ENCODE data around the gene ID3. TPM values are rescaled to one million over a fixed set of nuclear protein-coding genes. Genes with fewer than 3 reads are reported as not detected.

ID3 gene
- total and polyA plus RNA-seq, 12 donors = 28.8 to 213 (median 109) TPM

DNA sequence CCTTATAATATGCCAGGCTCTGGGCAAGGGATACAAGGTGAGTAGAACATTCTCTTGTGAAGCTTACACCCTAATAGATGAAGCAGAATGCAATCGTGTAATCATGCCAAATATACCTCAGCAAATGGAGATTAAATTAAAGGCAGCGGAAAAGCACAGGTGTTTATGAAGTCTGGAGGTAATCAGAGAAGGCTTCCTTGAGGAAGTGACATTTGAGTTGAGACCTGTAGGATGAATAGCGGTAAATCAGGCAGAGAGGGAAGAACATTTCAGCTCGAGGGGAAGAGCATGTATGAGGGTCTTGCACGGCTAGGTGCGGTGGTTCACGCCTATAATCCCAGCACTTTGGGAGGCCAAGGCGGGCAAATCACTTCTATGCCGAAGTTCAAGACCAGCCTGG, 41.7 kb downstream of the ID3 start:
- Histone ChIP-seq H3K36me3 (replicated peaks in 1 of 2) (no peaks in the 10 kb centered on the region), H3K4me3 (no peak overlapping the region), H3K9me3 (replicated peaks in 1 of 3) (no peaks in the 10 kb centered on the region), H3K27ac (no peak overlapping the region), H3K4me1 (replicated peaks in 1 of 2) (no peaks in the 10 kb centered on the region), H3K27me3 (no peaks in the 10 kb centered on the region)
- WGBS, 4 donors = 90 to 96% (median 95%) methylated on average over 9 of the region's 9 CpGs
- no peak for DNase-seq
- intact Hi-C loops (cut with DNase I) = no loop called here
- no peak for TF ChIP-seq POLR2A (IDR thresholded peaks at IDR 0.05)
- TF ChIP-seq, protein P1, sequence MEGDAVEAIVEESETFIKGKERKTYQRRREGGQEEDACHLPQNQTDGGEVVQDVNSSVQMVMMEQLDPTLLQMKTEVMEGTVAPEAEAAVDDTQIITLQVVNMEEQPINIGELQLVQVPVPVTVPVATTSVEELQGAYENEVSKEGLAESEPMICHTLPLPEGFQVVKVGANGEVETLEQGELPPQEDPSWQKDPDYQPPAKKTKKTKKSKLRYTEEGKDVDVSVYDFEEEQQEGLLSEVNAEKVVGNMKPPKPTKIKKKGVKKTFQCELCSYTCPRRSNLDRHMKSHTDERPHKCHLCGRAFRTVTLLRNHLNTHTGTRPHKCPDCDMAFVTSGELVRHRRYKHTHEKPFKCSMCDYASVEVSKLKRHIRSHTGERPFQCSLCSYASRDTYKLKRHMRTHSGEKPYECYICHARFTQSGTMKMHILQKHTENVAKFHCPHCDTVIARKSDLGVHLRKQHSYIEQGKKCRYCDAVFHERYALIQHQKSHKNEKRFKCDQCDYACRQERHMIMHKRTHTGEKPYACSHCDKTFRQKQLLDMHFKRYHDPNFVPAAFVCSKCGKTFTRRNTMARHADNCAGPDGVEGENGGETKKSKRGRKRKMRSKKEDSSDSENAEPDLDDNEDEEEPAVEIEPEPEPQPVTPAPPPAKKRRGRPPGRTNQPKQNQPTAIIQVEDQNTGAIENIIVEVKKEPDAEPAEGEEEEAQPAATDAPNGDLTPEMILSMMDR (IDR thresholded peaks at IDR 0.05) = no peak

GRCh38 chr1:23515905-23516304, 43.4 kb downstream of the ID3 start:
- DNase-seq = no peak
- 96 to 100% (median 99%) methylated on average over 3 to 4 of the region's 4 CpGs for WGBS, 4 donors
- Histone ChIP-seq H3K9me3 (replicated peaks in 1 of 3) (no peaks in the 10 kb centered on the region), H3K4me1 (replicated peaks in 1 of 2) (no peaks in the 10 kb centered on the region), H3K27ac (no peak overlapping the region), H3K27me3 (no peaks in the 10 kb centered on the region), H3K4me3 (no peak overlapping the region), H3K36me3 (replicated peaks in 1 of 2) (no peaks in the 10 kb centered on the region)
- TF ChIP-seq, protein P1 (IDR thresholded peaks at IDR 0.05) = no peak
- TF ChIP-seq POLR2A (IDR thresholded peaks at IDR 0.05) = no peak
- intact Hi-C loops (cut with DNase I) = no loop called here

- Histone ChIP-seq H3K27me3 (no peaks in the 10 kb centered on the region), H3K27ac (no peak overlapping the region), H3K4me3 (no peak overlapping the region), H3K9me3 (replicated peaks in 1 of 3) (no peaks in the 10 kb centered on the region), H3K4me1 (replicated peaks in 1 of 2) (no peaks in the 10 kb centered on the region), H3K36me3 (replicated peaks in 1 of 2) (no peaks in the 10 kb centered on the region)
- 92 to 100% (median 93%) methylated on average over 3 of the region's 3 CpGs for WGBS, 4 donors
- TF ChIP-seq, protein P1 (IDR thresholded peaks at IDR 0.05) = no peak
- TF ChIP-seq POLR2A (IDR thresholded peaks at IDR 0.05) = no peak
- no peak for DNase-seq
- intact Hi-C loops (cut with DNase I) = no loop called here
Measured at GRCh38 chr1:23514111-23514679, 45.1 kb downstream of the ID3 start.

DNA sequence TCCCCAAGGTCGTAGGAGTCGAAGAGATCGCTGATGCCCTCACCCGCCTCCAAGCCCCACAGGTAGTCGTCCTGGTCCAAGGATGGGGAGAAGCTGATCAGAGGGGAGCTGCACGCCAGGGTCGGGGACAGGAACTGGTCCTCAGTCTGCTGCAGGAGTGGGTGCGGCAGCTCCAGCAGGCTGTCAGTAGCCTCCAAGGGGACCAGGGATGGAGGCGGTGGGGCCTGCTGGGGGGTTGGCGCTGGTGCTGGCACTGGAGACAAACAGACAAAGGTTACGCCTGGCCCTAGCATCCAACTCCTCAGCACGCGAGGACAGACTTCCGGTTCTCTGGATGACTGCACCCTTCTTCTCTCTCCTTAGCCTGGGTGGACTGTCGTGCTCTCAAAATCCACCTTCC, 49.4 kb downstream of the ID3 start:
- DNase-seq = no peak
- Histone ChIP-seq H3K36me3 (replicated peaks in 1 of 2) (no peaks in the 10 kb centered on the region), H3K4me1 (replicated peaks in 1 of 2) (no peaks in the 10 kb centered on the region), H3K9me3 (replicated peaks in 1 of 3) (no peaks in the 10 kb centered on the region), H3K4me3 (no peak overlapping the region), H3K27ac (no peak overlapping the region), H3K27me3 (no peaks in the 10 kb centered on the region)
- 88 to 96% (median 93%) methylated on average over 11 to 15 of the region's 15 CpGs for WGBS, 4 donors
- TF ChIP-seq, protein P1 (IDR thresholded peaks at IDR 0.05) = no peak
- TF ChIP-seq POLR2A (IDR thresholded peaks at IDR 0.05) = no peak
- intact Hi-C loops (cut with DNase I) = no loop called here

Other genes starting within 250 kb of the ID3 start
- 100 to 1,000 TPM in 4 of 9 donors, 10 to 100 TPM in 5; 36.5 to 141 (median 96.3) TPM for gene HNRNPR, start 215.2 kb downstream of the ID3 start, total RNA-seq
- 100 to 1,000 TPM in 1 of 3 donors, 10 to 100 TPM in 2; 51.7 to 190 (median 83.1) TPM for gene HNRNPR, start 215.2 kb downstream of the ID3 start, polyA plus RNA-seq
- gene ZNF436, start 189.7 kb downstream of the ID3 start, total RNA-seq = 10 to 100 TPM in 8 of 9 donors, 1 to 10 TPM in 1; 7.8 to 43.7 (median 27.4) TPM
- gene ZNF436, start 189.7 kb downstream of the ID3 start, polyA plus RNA-seq = 10 to 100 TPM; 10.1 to 16.2 (median 13.3) TPM
- gene TCEA3, start 134.8 kb downstream of the ID3 start, total RNA-seq = 100 to 1,000 TPM in 6 of 9 donors, 10 to 100 TPM in 3; 23.6 to 171 (median 122) TPM
- 100 to 1,000 TPM in 2 of 3 donors, 10 to 100 TPM in 1; 51.8 to 132 (median 102) TPM for gene TCEA3, start 134.8 kb downstream of the ID3 start, polyA plus RNA-seq
- 100 to 1,000 TPM in 2 of 9 donors, 10 to 100 TPM in 7; 47.6 to 122 (median 77.3) TPM for gene ASAP3, start 75.3 kb downstream of the ID3 start, total RNA-seq
- gene ASAP3, start 75.3 kb downstream of the ID3 start, polyA plus RNA-seq = 100 to 1,000 TPM in 1 of 3 donors, 10 to 100 TPM in 2; 22.4 to 117 (median 81.0) TPM
- gene E2F2, start 28.3 kb downstream of the ID3 start, total RNA-seq = 1 to 10 TPM in 1 of 9 donors, under 1 TPM in 7, not detected in 1; 0.12 to 3.7 (median 0.48) TPM
- gene E2F2, start 28.3 kb downstream of the ID3 start, polyA plus RNA-seq = under 1 TPM; 0.07 to 0.35 (median 0.16) TPM
- gene RPL11, start 132.3 kb upstream of the ID3 start, total RNA-seq = 1,000 to 10,000 TPM in 1 of 9 donors, 100 to 1,000 TPM in 8; 685 to 1,692 (median 842) TPM
- gene RPL11, start 132.3 kb upstream of the ID3 start, polyA plus RNA-seq = 1,000 to 10,000 TPM; 1,450 to 2,028 (median 1,673) TPM
- 10 to 100 TPM; 28.0 to 44.7 (median 30.9) TPM for gene ELOA, start 184.0 kb upstream of the ID3 start, total RNA-seq
- 10 to 100 TPM; 11.5 to 37.8 (median 15.1) TPM for gene ELOA, start 184.0 kb upstream of the ID3 start, polyA plus RNA-seq
- gene PITHD1, start 218.9 kb upstream of the ID3 start, total RNA-seq = 10 to 100 TPM; 54.9 to 98.0 (median 64.4) TPM
- 100 to 1,000 TPM in 1 of 3 donors, 10 to 100 TPM in 2; 41.9 to 104 (median 52.4) TPM for gene PITHD1, start 218.9 kb upstream of the ID3 start, polyA plus RNA-seq
- 10 to 100 TPM; 44.0 to 91.3 (median 54.2) TPM for gene LYPLA2, start 231.6 kb upstream of the ID3 start, total RNA-seq
- gene LYPLA2, start 231.6 kb upstream of the ID3 start, polyA plus RNA-seq = 10 to 100 TPM; 26.0 to 55.1 (median 48.5) TPM
- gene GALE, start 241.3 kb upstream of the ID3 start, total RNA-seq = 10 to 100 TPM; 17.8 to 58.5 (median 29.5) TPM
- 10 to 100 TPM; 12.0 to 80.8 (median 59.4) TPM for gene GALE, start 241.3 kb upstream of the ID3 start, polyA plus RNA-seq